ENCODE results near the gene WBP2NL.
"Not testable (repeated sequence)": the region's sequence is repeated elsewhere in the genome, so short reads cannot be mapped to it uniquely, and the experiment has no call there.

Gene WBP2NL

GRCh38 chr22:41998361-41999261, at the start of gene WBP2NL:
Gene WBP2NL, plus strand, starts transcription at chr22:41998788. Its CDS starts 31 bp downstream, at chr22:41998819.
- no peak for TF ChIP-seq CTCF (IDR thresholded peaks at IDR 0.05; ENCODE audit: borderline replicate concordance, insufficient read depth, low read depth, low read length)
- H3K4me3 ChIP-seq (ENCODE audit: low read depth, low read length): peak within 1 kb of the TSS; percentile 68

GRCh38 chr22:41948928-41949296, 49.7 kb upstream of the WBP2NL start:
- H3K4me3 ChIP-seq (ENCODE audit: low read depth, low read length): not testable (repeated sequence)

GRCh38 chr22:41949297-41949965, 49.2 kb upstream of the WBP2NL start:
- peak overlapping the region; percentile 26 for H3K4me3 ChIP-seq (ENCODE audit: low read depth, low read length)
- no peak for TF ChIP-seq CTCF (IDR thresholded peaks at IDR 0.05; ENCODE audit: borderline replicate concordance, insufficient read depth, low read depth, low read length)

- TF ChIP-seq CTCF (IDR thresholded peaks at IDR 0.05; ENCODE audit: borderline replicate concordance, insufficient read depth, low read depth, low read length): no peak
- H3K4me3 ChIP-seq (ENCODE audit: low read depth, low read length): no peak within 1 kb of the TSS
Observed at GRCh38 chr22:41951898-41952474, 46.6 kb upstream of the WBP2NL start, which contains the start of gene SMIM45. Gene SMIM45, plus strand, starts transcription at chr22:41952150.

GRCh38 chr22:41952713-41953112, 45.9 kb upstream of the WBP2NL start:
- no peak overlapping the region for H3K4me3 ChIP-seq (ENCODE audit: low read depth, low read length)
- no peak for TF ChIP-seq CTCF (IDR thresholded peaks at IDR 0.05; ENCODE audit: borderline replicate concordance, insufficient read depth, low read depth, low read length)

- no peak for TF ChIP-seq CTCF (IDR thresholded peaks at IDR 0.05; ENCODE audit: borderline replicate concordance, insufficient read depth, low read depth, low read length)
- no peak overlapping the region for H3K4me3 ChIP-seq (ENCODE audit: low read depth, low read length)
Observed at GRCh38 chr22:41957941-41958556, 40.5 kb upstream of the WBP2NL start.

- no peak for TF ChIP-seq CTCF (IDR thresholded peaks at IDR 0.05; ENCODE audit: borderline replicate concordance, insufficient read depth, low read depth, low read length)
- H3K4me3 ChIP-seq (ENCODE audit: low read depth, low read length): no peak overlapping the region
Observed at GRCh38 chr22:41963453-41964111, 35.0 kb upstream of the WBP2NL start.

Measured in GM12875 (cell line).